OCI-LY7 (cell line): Measurements from ENCODE around the gene WDR35. TPM values are rescaled to one million over a fixed set of nuclear protein-coding genes. Genes with fewer than 3 reads are reported as not detected.

Experiments
- BruUV-seq: library from RNA; stranded (reverse); fragments of 400-500 nt; replicated peaks from 2 replicates; lab custom pipeline; 2021; lab: Mats Ljungman, UMichigan
- CTCF ChIA-PET: fragments of 300-600 bp; sonication (Branson Sonifier 250); formaldehyde crosslinking; loops from one replicate; lab custom pipeline; 2022; ENCODE audit warnings: antibody characterized with exemption; ENCODE audit not compliant: unreplicated experiment; lab: Charles Lee
- POLR2A ChIA-PET: fragments of 300-600 bp; sonication (Branson Sonifier 250); formaldehyde crosslinking; loops from one replicate; lab custom pipeline; 2022; ENCODE audit warnings: antibody characterized with exemption; lab: Charles Lee
- DNase-seq: peaks from one replicate; pipeline ENCODE4 v3.0.0-alpha.2; 2015; ENCODE audit warnings: low spot score
- H2AFZ ChIP-seq: fragments of 200-600 bp; sonication (generic), shearing (Covaris generic); 2 replicates; pipeline ENCODE4 v1.6.1; 2014; ENCODE audit warnings: mild to moderate bottlenecking, antibody characterized with exemption, low read length, moderate library complexity
- H3K27ac ChIP-seq: fragments of 200-600 bp; sonication (generic); 2 replicates; pipeline ENCODE4 v1.5.1; 2014; ENCODE audit warnings: mixed run types, low read depth, mild to moderate bottlenecking, moderate library complexity, low read length, inconsistent platforms; ENCODE audit not compliant: poor library complexity, severe bottlenecking
- H3K36me3 ChIP-seq: fragments of 200-600 bp; sonication (generic); 2 replicates; pipeline ENCODE4 v1.6.1; 2014; ENCODE audit warnings: mild to moderate bottlenecking, antibody characterized with exemption, low read length, moderate library complexity, mixed read lengths; ENCODE audit not compliant: insufficient read depth
- H3K4me1 ChIP-seq: fragments of 200-600 bp; sonication (generic); 2 replicates; pipeline ENCODE4 v1.5.1; 2014; ENCODE audit warnings: mild to moderate bottlenecking, low read length; ENCODE audit not compliant: insufficient read depth, poor library complexity, severe bottlenecking
- H3K4me2 ChIP-seq: fragments of 200-600 bp; sonication (generic); 2 replicates; pipeline ENCODE4 v1.6.1; 2014; ENCODE audit warnings: mild to moderate bottlenecking, low read length
- H3K4me3 ChIP-seq: fragments of 200-600 bp; sonication (generic); 2 replicates; pipeline ENCODE4 v1.5.1; 2014; ENCODE audit warnings: mild to moderate bottlenecking, low read depth, low read length; ENCODE audit not compliant: poor library complexity, severe bottlenecking
- H3K79me2 ChIP-seq: fragments of 200-600 bp; sonication (generic); 2 replicates; pipeline ENCODE4 v1.6.1; 2016; ENCODE audit warnings: low read depth, mild to moderate bottlenecking, low read length, moderate library complexity, mixed read lengths; ENCODE audit not compliant: insufficient read depth
- H3K9me2 ChIP-seq: fragments of 200-600 bp; sonication (generic); 2 replicates; pipeline ENCODE4 v1.6.1; 2016; ENCODE audit warnings: mild to moderate bottlenecking, low read length, mixed read lengths; ENCODE audit not compliant: insufficient read depth
- H3K9me3 ChIP-seq: fragments of 200-600 bp; sonication (generic); 2 replicates; pipeline ENCODE4 v1.6.1; 2014; ENCODE audit warnings: mild to moderate bottlenecking, mixed run types, low read length, mixed read lengths
- H4K20me1 ChIP-seq: fragments of 200-600 bp; sonication (generic); 2 replicates; pipeline ENCODE4 v1.6.1; 2014; ENCODE audit warnings: mild to moderate bottlenecking, antibody characterized with exemption, low read length, moderate library complexity, mixed read lengths; ENCODE audit not compliant: insufficient read depth
- CTCF ChIP-seq: fragments of 200-600 bp; sonication (generic); conservative IDR thresholded peaks from 2 replicates; pipeline ENCODE4 v1.5.1; 2014; ENCODE audit warnings: mild to moderate bottlenecking, antibody characterized with exemption, low read length, moderate library complexity, mixed read lengths
- EZH2phosphoT487 ChIP-seq: fragments of 200-600 bp; sonication (generic); IDR thresholded peaks from 2 replicates; pipeline ENCODE4 v1.6.1; 2018; ENCODE audit warnings: low read depth, borderline replicate concordance, mild to moderate bottlenecking, mixed run types, antibody characterized with exemption, low read length, moderate library complexity, mixed read lengths
- intact Hi-C: fragments of 100-400 bp; cut with micrococcal nuclease; formaldehyde crosslinking; loops from one replicate; pipeline ENCODE4 v1.10.0; 2022; ENCODE audit not compliant: unreplicated experiment
- total RNA-seq, 2 experiments: library from RNA; depleted of rRNA in 1 of 2; stranded (reverse); fragments of >200 nt in 1 of 2; shearing (Covaris generic) in 1 of 2; gene quantifications; 2 replicates each; pipeline ENCODE4 v1.2.3, GENCODE V29; 2014 to 2022

WDR35 gene
- total RNA-seq, 2 experiments from 2014 or later: 0.06 to 1.5 TPM

GRCh38 chr2:19875280-19875679, 114.6 kb downstream of the WDR35 start:
- BruUV-seq: no TSS peak
- no peaks in the 10 kb centered on the region for H3K9me2 ChIP-seq
- DNase-seq: no peak
- TF ChIP-seq EZH2phosphoT487: no peak
- TF ChIP-seq CTCF: no peak
- H3K27ac ChIP-seq: no peak overlapping the region
- H3K4me1 ChIP-seq: no peaks in the 10 kb centered on the region
- no peaks in the 10 kb centered on the region for H3K79me2 ChIP-seq
- intact Hi-C loops: no loop called here
- H2AFZ ChIP-seq: no peak overlapping the region
- H3K4me2 ChIP-seq: no peak overlapping the region
- H4K20me1 ChIP-seq: no peaks in the 10 kb centered on the region
- CTCF ChIA-PET: no interaction called here
- H3K9me3 ChIP-seq: no peaks in the 10 kb centered on the region
- POLR2A ChIA-PET: no interaction called here
- no peak overlapping the region for H3K4me3 ChIP-seq
- H3K36me3 ChIP-seq: no peaks in the 10 kb centered on the region

- no peak overlapping the region for H3K4me2 ChIP-seq
- H3K4me3 ChIP-seq: no peak overlapping the region
- no peak for DNase-seq
- H4K20me1 ChIP-seq: no peaks in the 10 kb centered on the region
- BruUV-seq: no TSS peak
- no peak overlapping the region for H2AFZ ChIP-seq
- TF ChIP-seq CTCF (no peak), EZH2phosphoT487 (no peak)
- no peak overlapping the region for H3K27ac ChIP-seq
- no peaks in the 10 kb centered on the region for H3K4me1 ChIP-seq
- ChIA-PET CTCF (no interaction called here), POLR2A (no interaction called here)
- H3K36me3 ChIP-seq: no peaks in the 10 kb centered on the region
- intact Hi-C loops: no loop called here
- no peaks in the 10 kb centered on the region for H3K9me3 ChIP-seq
- H3K79me2 ChIP-seq: no peaks in the 10 kb centered on the region
- no peaks in the 10 kb centered on the region for H3K9me2 ChIP-seq
Measured at GRCh38 chr2:19874726-19875125, 115.2 kb downstream of the WDR35 start.

GRCh38 chr2:19873014-19873413, 116.9 kb downstream of the WDR35 start:
- CTCF ChIA-PET: no interaction called here
- Histone ChIP-seq H3K4me1 (no peaks in the 10 kb centered on the region), H3K4me3 (no peak overlapping the region), H3K36me3 (no peaks in the 10 kb centered on the region), H4K20me1 (no peaks in the 10 kb centered on the region), H3K27ac (no peak overlapping the region), H3K79me2 (no peaks in the 10 kb centered on the region), H3K4me2 (no peak overlapping the region), H3K9me3 (no peaks in the 10 kb centered on the region), H2AFZ (no peak overlapping the region), H3K9me2 (no peaks in the 10 kb centered on the region)
- BruUV-seq: no TSS peak
- intact Hi-C loops: no loop called here
- TF ChIP-seq CTCF (no peak), EZH2phosphoT487 (no peak)
- POLR2A ChIA-PET: no interaction called here
- no peak for DNase-seq
